H1 (cell line): ENCODE results near the gene NR4A2. TPM values are rescaled to one million over a fixed set of nuclear protein-coding genes. Genes with fewer than 3 reads are reported as not detected.

ENCODE experiments used
- SRF ChIP-seq: IDR thresholded peaks from 2 replicates; pipeline ENCODE4 v1.6.1; 2011; ENCODE audit warnings: mild to moderate bottlenecking, low read depth, low read length, moderate library complexity
- polyA plus RNA-seq, 7 experiments: library from polyadenylated mRNA; depleted of rRNA in 3 of 7; stranded (reverse) in 5 of 7; unstranded in 2 of 7; fragments of >200 nt in 5 of 7; fragments of 200-250 nt in 2 of 7; gene quantifications; 1 replicate in 5 of 7; 2 replicates in 1 of 7; 4 replicates in 1 of 7; pipeline versions ENCODE4 v1.2.1 to v1.2.3, GENCODE V29; 2011 to 2013; ENCODE audit warnings: missing spikeins in 2 of 7, mixed read lengths in 2 of 7
- total RNA-seq: library from RNA; stranded (reverse); fragmentation: NEBNext Ultra II Directional; extraction: Animal tissue kit (Norgen Biotek cat#: 25700); gene quantifications from 2 replicates; pipeline ENCODE4 v1.2.1, GENCODE V29; 2021
- TF ChIP-seq, protein P1 (sequence below): fragments of 300-600 bp; sonication (generic); IDR thresholded peaks from 2 replicates; pipeline ENCODE4 v1.7.1; 2012; ENCODE audit warnings: low read length, moderate library complexity, mild to moderate bottlenecking, inconsistent platforms; ENCODE audit not compliant: insufficient replicate concordance

NR4A2 gene
- total and polyA plus RNA-seq, 2 of the 8 experiments (the other 6 are each of a cell fraction or from before 2014, with no cell fraction given) = 0.15 to 1.7 TPM

- TF ChIP-seq, protein P1, sequence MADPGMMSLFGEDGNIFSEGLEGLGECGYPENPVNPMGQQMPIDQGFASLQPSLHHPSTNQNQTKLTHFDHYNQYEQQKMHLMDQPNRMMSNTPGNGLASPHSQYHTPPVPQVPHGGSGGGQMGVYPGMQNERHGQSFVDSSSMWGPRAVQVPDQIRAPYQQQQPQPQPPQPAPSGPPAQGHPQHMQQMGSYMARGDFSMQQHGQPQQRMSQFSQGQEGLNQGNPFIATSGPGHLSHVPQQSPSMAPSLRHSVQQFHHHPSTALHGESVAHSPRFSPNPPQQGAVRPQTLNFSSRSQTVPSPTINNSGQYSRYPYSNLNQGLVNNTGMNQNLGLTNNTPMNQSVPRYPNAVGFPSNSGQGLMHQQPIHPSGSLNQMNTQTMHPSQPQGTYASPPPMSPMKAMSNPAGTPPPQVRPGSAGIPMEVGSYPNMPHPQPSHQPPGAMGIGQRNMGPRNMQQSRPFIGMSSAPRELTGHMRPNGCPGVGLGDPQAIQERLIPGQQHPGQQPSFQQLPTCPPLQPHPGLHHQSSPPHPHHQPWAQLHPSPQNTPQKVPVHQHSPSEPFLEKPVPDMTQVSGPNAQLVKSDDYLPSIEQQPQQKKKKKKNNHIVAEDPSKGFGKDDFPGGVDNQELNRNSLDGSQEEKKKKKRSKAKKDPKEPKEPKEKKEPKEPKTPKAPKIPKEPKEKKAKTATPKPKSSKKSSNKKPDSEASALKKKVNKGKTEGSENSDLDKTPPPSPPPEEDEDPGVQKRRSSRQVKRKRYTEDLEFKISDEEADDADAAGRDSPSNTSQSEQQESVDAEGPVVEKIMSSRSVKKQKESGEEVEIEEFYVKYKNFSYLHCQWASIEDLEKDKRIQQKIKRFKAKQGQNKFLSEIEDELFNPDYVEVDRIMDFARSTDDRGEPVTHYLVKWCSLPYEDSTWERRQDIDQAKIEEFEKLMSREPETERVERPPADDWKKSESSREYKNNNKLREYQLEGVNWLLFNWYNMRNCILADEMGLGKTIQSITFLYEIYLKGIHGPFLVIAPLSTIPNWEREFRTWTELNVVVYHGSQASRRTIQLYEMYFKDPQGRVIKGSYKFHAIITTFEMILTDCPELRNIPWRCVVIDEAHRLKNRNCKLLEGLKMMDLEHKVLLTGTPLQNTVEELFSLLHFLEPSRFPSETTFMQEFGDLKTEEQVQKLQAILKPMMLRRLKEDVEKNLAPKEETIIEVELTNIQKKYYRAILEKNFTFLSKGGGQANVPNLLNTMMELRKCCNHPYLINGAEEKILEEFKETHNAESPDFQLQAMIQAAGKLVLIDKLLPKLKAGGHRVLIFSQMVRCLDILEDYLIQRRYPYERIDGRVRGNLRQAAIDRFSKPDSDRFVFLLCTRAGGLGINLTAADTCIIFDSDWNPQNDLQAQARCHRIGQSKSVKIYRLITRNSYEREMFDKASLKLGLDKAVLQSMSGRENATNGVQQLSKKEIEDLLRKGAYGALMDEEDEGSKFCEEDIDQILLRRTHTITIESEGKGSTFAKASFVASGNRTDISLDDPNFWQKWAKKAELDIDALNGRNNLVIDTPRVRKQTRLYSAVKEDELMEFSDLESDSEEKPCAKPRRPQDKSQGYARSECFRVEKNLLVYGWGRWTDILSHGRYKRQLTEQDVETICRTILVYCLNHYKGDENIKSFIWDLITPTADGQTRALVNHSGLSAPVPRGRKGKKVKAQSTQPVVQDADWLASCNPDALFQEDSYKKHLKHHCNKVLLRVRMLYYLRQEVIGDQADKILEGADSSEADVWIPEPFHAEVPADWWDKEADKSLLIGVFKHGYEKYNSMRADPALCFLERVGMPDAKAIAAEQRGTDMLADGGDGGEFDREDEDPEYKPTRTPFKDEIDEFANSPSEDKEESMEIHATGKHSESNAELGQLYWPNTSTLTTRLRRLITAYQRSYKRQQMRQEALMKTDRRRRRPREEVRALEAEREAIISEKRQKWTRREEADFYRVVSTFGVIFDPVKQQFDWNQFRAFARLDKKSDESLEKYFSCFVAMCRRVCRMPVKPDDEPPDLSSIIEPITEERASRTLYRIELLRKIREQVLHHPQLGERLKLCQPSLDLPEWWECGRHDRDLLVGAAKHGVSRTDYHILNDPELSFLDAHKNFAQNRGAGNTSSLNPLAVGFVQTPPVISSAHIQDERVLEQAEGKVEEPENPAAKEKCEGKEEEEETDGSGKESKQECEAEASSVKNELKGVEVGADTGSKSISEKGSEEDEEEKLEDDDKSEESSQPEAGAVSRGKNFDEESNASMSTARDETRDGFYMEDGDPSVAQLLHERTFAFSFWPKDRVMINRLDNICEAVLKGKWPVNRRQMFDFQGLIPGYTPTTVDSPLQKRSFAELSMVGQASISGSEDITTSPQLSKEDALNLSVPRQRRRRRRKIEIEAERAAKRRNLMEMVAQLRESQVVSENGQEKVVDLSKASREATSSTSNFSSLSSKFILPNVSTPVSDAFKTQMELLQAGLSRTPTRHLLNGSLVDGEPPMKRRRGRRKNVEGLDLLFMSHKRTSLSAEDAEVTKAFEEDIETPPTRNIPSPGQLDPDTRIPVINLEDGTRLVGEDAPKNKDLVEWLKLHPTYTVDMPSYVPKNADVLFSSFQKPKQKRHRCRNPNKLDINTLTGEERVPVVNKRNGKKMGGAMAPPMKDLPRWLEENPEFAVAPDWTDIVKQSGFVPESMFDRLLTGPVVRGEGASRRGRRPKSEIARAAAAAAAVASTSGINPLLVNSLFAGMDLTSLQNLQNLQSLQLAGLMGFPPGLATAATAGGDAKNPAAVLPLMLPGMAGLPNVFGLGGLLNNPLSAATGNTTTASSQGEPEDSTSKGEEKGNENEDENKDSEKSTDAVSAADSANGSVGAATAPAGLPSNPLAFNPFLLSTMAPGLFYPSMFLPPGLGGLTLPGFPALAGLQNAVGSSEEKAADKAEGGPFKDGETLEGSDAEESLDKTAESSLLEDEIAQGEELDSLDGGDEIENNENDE = no peak
- no peak for TF ChIP-seq SRF
These were observed 10.4 kb downstream of the NR4A2 start (continued) for GRCh38 chr2:156322051-156322685.
